NCI-H187 treated with DMSO at 0.1 percent for 48 hours (cell line): Measurements from ENCODE around the gene JPT2.
"Not testable (repeated sequence)": the region's sequence is repeated elsewhere in the genome, so short reads cannot be mapped to it uniquely, and the experiment has no call there.

Experiments
- DNase-seq: peaks from one replicate; lab custom pipeline; 2025; lab: John Stamatoyannopoulos, UW

JPT2 gene

DNA sequence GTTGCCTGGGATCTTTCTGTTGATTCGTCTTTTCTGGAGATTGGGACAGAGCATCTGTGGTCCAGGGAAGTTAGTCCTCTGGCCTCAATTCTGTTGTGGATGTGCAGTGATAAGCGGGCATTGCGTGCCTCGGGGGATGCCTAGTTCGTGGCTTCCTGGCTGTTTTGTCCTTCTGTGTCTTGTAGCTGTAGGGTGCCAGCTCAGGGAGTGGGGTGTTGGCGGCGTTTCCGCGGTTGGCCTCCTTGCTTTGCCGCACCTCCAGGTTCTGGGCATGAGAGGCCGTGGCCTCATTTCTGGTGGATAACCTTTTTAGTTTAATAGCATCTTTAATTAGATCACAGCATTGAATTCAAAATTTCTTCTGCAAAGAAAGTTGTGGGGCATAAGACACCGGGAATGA is 1.4 kb upstream of the JPT2 start:
- DNase-seq = no peak

DNA sequence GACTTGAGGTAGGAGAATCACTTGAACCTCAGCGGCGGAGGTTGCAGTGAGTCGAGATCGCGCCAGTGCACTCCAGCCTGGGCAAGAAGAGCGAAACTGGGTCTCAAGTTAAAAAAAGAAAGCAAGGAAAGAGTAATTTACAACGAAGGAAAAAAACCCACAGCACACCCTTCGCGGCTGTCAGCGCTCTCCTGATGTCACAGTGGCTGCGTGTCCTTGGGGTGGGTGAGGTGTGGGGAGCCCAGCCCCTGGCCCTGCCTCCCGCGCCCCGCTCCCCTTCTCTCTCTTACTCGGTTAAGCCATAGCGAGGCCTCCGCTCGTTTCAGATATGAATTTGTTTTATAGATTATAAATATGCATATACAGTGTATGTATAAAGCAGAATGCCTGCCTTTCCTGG is 740 bp upstream of the JPT2 start:
- DNase-seq = no peak

DNA sequence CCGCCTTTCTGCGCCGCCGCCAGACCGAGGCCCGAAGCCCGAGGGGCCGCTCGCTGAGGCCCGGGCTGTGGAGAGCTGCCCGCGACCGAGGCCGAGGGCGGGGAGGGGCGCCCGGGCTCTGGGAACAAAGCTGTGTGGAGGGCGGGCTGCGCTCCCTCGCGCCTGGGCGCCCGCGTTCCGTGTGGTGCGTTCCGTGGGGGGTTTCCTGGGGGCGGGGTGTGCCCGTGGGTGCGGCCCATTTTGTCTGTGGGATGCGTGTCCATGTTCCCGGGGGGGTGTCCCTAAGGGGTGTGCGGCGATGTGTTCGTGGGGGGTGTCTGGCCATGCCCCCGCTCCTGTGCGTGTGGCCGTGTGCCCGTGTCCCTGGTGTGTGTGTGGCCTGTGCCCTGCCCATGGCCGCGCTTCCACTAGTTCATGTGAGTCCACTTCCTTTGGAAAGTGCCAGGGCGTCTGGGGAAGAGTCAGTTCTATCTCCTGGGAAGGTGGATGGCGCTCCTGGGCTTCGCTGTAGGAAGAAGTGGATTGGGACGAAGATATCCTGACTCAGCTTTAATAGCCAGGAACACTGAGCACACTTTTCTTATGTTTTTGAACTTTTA is 520 bp downstream of the JPT2 start:
- no peak for DNase-seq

DNA sequence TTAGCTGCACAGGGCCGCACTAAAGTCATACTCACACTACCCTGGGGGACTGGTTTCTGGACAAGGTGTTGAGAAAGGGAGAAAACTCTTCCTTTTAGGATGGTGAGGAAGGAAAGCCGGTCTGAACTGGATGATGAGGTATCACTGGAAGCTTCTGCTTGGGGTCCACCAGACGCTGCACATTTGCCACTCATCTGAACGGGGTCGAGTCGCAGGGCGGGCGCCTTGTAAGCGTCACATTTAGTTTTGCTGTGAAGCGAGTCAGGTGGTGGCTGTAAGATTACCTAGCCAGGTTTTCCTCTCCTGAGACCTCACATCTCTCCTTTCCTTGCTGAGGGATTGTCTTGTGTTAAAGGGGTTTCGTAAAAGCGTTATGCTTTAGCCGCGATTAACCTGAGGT is 2.3 kb downstream of the JPT2 start:
- no peak for DNase-seq

DNA sequence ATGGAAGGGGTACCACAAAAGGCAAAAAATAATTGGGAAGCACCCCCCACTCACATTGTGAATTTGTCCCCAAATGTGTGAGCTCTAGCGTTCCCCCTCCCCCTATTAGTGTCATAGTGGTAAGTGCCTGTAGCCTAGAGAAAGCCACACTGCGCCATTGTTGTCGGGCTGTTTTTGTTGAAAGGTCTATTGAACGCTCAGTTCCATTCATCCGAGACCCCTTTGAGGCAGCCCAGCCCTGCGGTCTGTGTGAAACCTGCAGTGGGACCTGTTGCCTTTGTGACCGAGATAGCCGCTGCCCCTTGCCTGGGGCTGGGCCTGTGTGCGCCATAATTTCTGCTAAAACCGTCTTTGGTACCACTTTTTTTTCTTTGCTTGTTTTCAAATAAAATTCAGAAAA is 3.0 kb downstream of the JPT2 start:
- DNase-seq = no peak

DNA sequence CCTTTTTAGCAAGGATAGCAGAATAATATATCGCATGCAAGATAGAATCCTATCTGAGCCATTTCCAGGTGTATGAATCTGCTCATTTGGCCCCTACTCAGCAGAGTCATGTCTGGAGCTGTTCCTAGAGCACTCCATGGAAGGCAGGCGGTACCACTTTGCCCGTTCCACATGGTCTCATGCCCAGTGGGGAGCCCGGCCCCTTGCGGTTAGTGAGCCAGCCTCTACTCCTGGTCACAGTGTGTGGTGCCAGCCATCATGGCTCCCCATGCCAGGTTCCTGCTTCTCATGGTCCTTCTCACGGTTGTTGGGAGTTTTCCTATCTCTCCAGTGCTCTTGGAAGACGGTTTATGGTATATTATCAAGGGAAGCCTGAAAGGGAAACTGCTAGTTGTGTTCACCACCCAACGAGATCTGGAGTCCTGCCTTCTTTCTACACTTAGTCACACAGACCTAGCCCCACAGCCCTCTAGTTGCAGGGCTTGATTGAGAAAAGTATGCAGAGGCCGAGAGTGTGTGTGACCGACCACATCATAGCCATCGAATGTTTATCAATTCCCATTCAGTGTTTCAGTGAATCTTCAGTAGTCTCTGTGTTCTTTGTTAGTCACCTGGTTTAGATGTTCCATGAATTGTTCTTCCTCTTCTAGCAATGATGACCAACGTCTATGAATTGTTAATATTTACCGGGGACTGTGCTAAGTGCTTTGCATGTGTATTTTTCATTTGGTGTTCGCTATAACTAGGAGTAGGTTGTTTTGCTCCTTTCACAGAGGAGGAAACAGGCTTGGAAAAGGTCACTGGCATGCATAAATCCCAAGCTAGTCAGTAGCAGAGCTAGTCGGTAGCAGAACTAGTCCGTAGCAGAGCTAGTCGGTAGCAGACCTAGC is 9.6 kb downstream of the JPT2 start:
- DNase-seq = no peak

DNA sequence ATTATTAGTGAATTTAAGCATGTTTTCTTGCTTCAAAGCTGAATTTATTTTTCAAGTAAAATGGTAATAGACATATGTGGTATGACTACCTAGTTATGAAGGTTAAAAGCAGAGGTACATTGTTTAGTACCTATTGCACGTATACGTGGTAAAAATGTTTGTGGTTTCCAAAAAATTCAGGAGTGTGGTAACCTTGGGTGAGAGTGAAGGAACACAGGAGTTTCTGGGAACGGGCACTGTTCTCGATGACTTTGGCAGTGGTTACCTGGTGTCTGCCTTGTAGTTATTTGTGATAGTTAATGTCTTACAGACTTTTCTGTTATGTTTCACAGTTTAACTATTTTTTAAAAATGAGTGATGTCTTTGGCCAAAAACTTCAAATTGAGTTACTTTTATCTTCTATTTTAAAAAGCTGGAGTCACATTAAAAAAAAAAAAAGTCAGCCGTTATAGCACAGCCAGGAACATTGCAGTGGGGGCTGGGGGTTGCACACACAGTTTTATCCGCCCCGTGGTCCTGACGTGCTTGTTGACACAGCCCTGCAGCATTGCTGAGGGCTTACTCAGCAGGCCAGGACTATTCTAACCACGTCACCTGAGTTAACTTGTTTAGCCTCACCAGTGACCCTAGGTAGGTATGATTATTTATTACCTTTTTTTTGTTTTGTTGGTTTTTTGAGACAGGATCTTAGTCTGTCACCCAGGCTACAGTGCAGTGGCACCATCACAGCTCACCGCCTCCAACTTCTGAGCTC is 10.9 kb downstream of the JPT2 start:
- no peak for DNase-seq

DNA sequence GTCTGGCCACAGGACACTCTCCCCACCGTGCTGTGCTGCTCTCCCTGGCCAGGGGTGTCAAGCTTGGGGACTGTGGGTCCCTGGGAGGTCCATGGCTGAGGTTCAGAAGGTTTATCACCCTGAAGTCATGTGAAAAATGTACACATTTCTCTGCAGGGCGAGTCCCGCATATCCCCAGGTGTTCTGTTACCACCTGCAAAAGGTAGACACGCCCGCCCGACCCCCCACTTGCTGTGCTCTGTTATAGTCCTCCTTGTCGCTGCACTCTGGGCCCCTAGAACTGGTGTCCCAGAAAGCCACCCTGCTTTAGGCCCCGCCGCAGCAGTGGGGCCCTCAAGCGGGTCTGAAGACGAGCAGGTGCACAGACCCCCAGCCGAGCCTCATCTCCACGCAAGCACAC is 11.8 kb downstream of the JPT2 start:
- DNase-seq = no peak

DNA sequence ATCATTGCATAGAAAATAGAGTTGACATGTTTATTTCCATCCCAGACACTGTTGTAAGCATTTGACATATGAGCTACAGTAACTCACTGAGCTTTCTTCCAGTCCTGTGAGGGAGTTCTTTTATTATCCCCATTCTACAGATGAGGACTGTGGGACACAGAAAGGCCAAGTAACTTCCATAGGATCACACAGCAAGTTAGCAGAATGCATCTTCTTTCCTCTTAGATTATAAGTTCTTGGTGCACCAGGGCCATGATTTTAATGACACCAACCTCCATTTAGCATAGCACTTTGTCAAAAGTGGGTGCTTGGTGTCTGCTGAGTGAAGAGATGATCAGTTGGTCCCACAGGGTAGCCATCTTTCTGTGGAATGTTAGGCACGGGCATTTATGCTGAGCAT is 12.7 kb downstream of the JPT2 start:
- no peak for DNase-seq

DNA sequence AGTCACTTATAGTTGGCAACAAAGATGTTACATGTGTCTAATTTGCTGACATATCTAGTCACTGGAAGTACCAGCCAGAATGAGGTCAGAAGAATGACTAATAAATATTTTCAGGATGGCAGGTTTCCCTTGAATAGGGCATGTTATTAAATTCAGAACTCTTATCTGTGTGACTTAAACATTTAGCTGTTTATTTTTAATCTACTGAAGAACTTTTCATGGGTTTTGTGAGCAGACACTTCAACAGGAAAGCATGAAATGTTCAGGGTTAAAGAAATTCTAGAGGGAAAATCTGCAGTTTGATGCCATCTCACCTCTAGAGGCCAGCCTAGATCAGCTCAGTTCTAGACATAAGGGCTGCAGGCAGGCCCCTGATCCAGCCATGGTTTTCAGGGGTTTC is 13.2 kb downstream of the JPT2 start:
- DNase-seq = no peak

DNA sequence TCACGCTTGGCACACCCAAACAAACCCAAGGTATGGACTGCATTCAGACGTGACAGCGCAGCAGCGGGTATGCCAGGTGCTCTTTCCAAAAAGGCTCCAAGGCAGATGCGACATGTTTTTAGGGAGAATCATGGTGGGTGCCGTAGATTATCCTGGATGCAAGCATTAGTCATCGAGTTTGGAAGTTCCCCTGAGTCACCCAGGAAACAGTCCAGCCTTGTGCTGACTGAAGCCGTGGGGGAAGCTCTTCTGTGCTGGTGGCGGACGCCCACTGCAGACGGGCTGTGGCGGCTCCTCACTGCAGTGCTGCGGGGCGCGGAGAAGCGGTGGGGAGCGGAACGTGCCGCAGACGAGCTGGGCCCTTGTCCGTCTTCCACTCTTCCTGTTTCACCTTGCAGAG is 13.9 kb downstream of the JPT2 start:
- no peak for DNase-seq

DNA sequence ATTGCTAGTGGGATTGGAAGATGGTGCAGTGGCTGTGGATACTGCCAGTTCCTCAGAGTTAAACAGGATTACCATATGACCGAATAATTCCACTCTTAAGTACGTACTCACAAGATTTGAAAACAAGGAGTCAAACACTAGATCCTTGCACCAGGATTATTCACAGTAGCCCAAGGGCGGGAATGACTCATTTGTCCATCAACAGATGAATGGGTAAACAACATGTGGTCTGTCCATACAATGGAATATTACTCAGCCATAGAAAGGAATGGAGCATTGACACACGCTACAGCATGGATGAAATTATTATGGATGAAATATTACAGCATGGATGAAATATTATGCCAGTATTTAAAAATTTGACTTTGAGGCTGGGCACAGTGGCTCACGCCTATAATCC is 18.8 kb downstream of the JPT2 start:
- no peak for DNase-seq

DNA sequence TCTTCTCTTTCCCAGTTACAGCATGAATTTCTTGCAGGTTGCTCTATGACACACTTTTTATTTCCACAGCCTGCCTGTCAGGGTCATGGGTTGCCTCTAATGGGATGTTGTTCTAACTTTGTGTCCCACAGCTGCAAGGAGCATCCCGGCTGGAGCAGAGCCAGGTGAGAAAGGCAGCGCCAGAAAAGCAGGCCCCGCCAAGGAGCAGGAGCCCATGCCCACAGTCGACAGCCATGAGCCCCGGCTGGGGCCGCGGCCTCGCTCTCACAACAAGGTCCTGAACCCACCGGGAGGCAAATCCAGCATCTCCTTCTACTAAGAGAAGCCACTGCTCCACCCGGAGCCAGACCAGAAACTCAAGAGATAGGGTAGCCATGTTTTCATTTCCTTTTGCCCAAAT is 20.6 kb downstream of the JPT2 start:
- no peak for DNase-seq

DNA sequence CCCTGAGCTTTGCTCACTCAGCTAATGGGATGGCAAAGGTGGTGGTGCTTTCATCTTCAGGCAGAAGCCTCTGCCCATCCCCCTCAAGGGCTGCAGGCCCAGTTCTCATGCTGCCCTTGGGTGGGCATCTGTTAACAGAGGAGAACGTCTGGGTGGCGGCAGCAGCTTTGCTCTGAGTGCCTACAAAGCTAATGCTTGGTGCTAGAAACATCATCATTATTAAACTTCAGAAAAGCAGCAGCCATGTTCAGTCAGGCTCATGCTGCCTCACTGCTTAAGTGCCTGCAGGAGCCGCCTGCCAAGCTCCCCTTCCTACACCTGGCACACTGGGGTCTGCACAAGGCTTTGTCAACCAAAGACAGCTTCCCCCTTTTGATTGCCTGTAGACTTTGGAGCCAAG is 22.2 kb downstream of the JPT2 start:
- DNase-seq = no peak

DNA sequence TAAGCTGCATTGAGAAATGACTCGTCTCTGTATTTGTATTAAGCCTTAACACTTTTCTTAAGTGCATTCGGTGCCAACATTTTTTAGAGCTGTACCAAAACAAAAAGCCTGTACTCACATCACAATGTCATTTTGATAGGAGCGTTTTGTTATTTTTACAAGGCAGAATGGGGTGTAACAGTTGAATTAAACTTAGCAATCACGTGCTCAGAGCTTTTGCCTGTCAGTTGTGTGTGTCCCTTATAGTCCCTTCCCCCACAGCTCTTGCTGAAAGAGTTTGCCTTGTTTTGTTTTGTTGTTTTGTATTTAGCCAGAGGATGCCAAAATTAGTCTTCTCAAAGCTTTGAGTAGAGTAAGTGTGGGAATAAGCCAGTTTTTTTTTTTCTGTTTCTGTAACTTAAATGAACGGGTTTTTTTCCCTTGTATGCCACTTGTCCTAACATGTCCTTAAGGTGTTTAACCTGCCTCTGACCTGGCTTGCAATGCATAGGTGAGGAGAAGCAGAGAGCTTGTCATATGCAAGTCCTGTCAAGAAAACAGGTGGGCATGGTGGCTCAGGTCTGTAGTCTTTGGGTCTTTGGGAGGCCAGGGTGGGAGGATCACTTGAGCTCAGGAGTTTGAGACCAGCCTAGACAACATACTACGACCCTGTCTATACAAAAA is 23.3 kb downstream of the JPT2 start:
- no peak for DNase-seq

DNA sequence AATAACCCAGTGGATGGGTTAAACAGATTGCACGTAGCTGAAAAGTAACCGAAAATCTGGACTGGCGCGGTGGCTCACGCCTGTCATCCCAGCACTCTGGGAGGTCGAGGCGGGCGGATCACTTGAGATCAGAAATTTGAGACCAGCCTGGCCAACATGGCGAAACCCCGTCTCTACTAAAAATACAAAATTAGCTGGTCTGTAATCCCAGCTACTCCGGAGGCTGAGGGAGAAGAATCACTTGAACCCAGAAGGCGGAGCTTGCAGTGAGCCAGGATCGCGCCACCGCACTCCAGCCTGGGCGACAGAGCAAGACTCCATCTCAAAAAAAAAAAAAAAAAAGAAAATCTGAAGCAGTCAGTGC is 27.2 kb downstream of the JPT2 start:
- DNase-seq = not testable (repeated sequence)

DNA sequence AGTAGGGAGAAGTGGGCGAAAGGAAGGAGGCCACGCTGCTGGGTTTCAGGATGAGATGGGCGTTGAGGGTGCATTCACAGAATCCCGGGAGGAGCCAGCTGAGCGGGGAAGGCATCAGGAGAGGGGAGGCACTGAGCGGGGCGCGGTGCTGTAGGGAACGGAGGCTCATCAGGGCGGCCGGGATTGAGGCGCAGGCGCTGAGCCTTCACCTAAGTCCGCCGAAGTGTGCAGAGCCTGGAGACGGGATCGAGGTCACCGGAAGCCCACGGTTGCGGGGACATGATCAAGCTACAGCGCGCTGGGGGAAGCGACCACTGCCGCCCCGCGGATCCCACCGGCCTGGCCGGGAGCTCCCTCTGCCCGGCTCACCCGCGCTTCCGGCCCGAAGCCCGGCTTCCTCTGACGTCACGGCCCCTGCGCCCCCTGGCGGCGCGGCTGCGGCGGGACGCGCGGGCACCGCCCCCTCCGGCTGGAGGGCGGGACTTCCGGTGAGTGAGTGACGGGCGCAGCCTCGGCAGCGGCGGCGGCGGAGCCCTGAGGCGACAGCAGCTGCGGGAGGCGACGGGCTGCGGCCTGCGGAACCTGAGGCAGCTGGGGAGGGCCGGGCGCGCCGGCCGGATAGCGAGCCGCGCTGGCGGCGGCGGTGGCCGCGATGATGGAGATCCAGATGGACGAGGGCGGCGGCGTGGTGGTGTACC is 27.8 kb downstream of the JPT2 start, which contains the start of gene MAPK8IP3:
TSS of gene MAPK8IP3 (plus strand) at position 508 of the 698 bp plus-strand sequence. CDS start at position 653, 145 bp downstream.
- peak; percentile 43 for DNase-seq

DNA sequence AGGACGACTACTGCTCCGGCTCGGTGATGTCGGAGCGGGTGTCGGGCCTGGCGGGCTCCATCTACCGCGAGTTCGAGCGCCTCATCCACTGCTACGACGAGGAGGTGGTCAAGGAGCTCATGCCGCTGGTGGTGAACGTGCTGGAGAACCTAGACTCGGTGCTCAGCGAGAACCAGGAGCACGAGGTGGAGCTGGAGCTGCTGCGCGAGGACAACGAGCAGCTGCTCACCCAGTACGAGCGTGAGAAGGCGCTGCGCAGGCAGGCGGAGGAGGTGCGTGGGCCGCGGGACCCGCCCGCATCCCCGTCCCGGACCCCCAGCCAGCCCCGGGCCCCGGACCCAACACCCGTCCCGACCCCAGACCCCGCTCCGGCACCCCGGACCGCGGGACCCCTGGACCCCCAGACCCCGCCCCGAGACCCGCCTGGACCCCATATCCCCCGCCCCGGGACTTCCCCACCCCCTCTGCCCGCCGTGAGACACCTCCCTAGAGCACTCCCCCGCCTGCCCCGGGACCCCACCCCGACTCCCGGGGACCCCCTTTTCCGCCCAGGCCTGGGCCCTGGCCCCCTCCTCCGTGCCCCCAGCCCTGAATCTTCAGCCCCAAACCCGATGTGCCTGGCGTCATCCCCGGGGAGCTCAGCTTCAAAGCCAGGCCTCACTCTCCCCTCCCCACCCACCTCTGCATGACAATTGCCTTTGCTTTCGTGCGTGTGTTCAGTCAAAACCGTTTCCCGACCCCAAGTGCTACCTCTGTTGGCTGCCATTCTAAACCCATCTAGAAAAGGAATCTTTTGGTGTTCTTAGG is 28.5 kb downstream of the JPT2 start:
- no peak for DNase-seq

DNA sequence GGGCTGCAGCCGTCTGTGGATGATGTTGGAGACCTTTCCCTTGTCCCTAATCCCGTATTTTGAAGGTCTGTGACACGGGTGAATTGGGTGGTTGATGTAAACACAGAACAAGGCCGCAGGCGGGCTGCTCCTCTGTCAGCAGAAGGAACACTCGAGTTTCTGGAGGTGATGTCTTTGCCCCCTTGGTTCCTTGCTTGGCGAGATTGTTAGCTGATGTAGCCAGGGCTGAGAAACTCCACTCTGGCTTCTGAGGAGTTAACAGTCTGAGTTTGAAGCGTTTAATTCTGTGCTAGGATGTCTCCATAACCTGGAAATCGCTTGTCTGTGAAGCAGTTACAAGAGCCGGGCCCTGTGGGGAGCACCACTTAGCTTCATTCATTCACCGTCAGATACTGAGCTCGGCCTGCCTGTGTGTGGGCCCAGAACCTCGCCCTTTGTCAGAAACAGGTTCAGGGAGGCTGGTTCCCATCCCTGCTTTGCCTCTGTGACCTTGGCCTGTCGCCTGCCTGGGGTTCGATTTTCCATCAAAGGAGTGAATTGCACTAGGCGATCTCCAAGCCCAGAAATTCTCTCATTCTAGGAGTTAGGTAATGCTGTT is 29.2 kb downstream of the JPT2 start:
- DNase-seq = no peak

DNA sequence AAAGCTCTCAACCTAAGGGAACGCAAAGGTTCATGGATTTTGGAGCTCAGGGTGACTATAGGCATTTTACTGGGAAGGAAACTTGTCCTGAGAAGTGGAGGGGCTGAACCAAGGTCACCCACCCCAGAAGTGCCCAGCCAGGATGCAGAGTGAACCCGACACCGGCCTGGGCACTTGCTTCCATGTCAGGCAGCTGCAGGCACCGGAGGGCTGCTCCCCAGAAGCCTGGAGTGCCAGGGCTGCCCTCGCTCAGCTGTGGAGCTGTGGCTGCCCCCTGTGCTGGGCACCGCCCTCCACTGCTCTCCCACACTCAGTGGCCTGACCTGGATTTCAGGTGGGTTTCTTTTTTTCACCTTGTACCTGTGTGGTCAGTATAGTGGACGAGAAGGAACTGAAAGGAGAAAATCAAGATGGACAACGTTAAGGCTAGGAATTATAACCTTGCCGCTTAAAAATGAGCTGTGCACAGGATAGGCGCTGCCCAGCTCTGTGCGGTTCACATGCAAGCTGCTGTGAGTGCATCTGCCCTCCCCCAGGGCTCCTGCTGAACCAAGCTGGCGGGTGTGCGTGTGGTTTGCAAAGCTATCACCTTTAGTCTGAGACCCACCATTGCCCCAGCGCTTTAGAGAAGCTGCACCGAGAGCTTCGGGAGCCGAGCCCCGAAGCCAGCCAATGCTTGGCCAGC is 30.1 kb downstream of the JPT2 start:
- DNase-seq = no peak
